ENCODE measurements around the gene TLE4.
A peak's percentile ranks its signal among the peaks of the same experiment; 100 is the strongest.

TLE4 gene

DNA sequence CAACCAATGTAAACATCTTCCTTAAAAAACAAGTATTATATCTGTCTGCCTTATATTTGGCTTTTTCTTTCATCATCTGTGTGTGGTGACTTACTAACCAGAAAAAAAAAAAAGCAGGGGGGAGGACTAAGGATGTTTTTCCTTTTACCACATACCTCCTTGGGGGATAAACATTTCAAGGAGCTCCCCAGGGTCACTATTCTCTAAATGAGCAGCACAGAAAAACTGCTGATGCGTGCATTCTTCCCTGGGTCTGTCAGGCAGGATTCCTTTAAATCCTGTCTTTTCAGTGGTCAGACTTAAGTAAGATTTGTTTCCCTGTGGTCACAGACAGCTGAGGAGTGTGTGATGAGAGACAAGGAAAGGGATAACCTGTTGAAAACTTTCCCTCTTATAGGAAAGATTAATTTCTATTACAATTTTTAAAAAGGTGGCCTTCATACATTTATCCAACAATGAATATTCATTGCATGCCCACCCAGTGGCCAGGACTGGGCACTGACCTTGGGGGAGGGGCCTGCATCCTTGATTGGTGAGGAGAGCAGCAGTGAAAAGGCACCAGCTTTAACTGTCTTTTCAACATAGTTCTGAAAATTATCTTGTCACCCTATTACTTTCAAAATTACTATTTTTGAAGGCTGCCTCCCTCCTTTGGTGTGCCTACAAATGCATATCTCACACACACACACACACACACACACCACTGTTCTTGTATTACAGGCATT lies 123.1 kb downstream of the TLE4 start:
- no peak for DNase-seq

DNA sequence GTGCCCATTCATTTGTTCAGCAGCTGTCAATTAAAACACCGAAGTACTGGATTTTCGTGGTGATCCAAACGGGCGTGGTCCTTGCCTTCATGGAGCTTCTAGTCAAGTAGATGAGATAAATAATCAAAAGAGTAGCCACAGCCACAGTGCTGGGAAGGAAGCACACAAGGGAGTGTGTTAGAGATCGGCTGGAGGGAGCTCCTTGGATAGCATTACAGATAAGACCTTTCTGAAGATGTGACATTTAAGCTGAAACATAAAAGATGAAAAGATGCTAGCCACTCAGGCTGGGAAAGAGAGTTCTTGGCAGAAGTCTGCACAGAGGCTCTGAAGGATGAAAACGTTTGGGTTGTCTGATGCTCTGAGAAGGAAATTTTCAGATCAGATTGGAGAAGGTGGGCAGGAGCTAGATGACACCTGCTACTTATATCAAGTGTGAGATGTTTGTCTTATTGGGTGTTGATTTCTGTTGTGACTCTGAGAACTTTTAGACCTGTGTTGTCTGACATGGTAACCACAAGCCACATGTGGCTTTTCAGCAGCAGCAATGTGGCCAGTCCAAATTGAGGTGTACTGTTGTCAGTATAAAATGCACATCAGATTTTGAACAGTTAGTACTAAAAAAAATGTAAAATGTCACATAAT lies 123.9 kb downstream of the TLE4 start:
- peak; percentile 31 for DNase-seq

- no peak for DNase-seq
Measured at GRCh38 chr9:79698967-79699366, 127.2 kb downstream of the TLE4 start.

DNA sequence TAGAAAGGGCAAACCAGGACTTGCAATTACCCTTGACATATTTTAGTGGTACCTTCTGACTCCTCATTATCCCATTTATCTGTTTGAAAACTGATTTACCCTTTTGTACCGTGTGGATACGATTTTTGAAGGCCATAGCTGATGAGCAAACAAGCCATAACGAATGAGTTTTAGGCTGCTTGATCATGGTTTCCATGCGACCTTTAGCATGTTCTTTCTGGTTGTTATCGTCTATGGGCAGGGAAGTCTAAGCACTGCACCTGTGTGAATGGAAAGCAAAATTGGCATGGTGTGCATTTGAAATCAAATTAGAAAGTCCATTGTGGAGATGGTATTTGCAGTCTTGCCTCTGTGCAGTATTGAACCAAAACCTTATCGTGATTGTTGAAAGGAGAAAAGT lies 127.7 kb downstream of the TLE4 start:
- DNase-seq, result no peak

- no peak for DNase-seq
Measured at GRCh38 chr9:79700607-79701360, 129.0 kb downstream of the TLE4 start.

DNA sequence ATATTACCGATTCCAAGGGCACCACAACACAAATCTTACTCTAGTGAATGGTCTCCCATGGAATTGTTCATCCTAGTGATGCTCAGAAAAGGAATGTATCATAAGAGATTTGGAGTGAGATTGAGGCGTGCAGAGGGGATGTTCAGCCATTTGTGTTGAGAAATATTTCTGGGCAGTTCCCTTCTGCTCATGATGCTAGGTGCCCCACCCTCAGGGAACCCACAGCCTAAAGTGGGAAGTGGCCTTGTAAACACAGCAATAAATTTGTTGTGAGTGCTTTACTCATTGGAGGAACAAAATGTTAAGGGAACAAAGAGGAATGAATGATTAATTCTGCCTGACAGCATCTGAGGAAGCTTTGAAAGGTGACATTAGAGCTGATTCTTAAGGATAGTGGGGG lies 129.9 kb downstream of the TLE4 start:
- DNase-seq, result peak; percentile 5

DNA sequence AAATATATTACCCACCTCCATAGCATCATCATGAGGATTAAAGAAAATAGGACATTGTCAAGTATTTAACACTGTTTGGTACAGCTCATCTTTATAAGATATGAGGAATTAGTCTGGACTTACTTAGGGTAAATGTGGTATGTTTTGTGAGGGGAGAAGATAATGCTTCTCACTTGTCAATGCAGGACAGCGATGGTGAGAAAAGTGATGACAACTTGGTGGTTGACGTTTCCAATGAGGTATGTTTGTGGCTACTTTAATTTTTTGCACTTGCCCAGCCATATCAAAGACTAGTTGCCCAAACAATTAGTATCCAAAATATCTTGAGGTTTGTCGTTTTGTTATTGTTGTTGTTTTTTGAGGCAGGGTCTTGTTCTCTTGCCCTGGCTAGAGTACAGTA lies 133.9 kb downstream of the TLE4 start:
- no peak for DNase-seq

DNA sequence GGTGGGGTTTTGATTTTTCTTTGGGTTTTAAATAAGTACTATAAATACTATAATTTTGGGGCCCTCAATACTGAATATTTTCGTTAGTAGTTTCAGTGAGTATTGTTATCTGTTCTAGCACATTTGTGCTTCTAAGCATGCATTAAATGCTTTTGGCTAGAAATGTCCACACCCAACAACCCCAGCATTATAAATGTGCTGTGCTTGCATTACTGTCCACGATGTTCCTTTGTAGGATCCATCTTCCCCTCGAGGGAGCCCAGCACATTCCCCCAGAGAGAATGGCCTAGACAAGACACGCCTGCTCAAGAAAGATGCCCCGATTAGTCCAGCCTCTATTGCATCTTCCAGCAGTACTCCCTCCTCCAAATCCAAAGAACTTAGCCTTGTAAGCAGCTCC lies 134.7 kb downstream of the TLE4 start:
- DNase-seq, result no peak

GRCh38 chr9:79707589-79707988 lies 135.8 kb downstream of the TLE4 start:
- no peak for DNase-seq

- no peak for DNase-seq
Measured at GRCh38 chr9:79708541-79708940, 136.8 kb downstream of the TLE4 start.

GRCh38 chr9:79709743-79710674 lies 138.2 kb downstream of the TLE4 start:
- no peak for DNase-seq

DNA sequence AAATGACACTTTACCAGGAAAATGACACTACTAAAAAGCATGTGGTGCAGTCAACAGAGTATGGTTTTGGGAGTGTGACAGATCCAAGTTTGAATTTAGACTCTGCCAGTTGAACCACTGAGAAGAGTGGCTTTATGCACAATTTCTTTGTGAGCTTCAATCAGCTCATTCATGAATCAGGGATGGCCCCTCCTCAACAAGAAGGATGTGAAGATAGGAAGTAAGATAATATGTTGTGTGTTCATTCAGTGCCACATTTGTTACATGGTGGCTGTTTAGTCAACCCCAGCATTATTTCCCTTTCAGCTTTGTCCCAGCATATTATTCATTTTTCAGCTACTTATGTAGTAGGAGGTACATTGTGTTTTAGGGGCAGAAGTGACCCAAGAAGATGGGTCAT lies 140.1 kb downstream of the TLE4 start:
- DNase-seq, result no peak

GRCh38 chr9:79719021-79719420 lies 147.3 kb downstream of the TLE4 start:
- DNase-seq, result no peak

DNA sequence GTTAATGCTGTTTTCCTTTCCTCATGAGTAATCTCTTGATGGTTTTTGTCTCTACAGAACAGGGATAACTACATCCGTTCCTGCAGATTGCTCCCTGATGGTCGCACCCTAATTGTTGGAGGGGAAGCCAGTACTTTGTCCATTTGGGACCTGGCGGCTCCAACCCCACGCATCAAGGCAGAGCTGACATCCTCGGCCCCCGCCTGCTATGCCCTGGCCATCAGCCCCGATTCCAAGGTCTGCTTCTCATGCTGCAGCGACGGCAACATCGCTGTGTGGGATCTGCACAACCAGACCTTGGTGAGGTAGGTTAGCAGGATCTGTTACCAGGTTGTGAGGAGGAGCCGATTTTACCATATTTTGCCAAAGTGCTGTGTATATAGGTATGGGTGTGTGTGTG lies 148.2 kb downstream of the TLE4 start:
- DNase-seq, result no peak

DNA sequence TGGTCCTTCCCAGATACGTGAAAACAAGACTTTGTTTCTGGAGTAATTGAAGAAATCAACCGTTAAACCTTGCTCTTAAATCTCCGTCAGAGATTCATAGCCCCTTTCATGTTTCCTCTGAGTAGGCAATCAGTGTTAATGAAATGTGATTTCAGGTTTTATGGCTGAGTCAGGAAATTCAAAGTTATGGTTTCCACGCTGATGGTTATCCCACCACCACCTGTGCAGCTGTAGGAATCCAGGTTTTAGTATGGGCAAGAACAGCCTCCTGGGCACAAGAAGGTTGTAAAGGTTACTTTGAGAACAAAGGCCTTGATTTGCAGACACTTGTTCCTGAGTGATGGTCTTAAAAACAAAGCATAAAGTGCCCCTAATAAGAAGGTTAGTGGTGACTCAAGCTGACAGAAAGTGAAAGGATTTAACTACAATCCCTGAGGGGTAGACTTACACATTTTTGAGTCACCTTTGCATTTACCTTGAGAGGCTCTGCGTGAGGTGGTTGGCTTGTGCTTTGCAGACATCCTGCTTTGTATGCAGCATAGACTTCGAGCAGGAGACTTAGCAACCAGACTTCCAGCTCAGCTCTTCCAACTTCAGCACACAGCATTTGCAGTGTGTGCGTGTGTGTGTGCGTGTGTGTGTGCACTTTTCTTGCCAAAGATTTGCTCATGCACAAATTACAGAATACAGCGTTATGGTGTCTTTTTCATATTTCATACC lies 159.6 kb downstream of the TLE4 start:
- no peak for DNase-seq

DNA sequence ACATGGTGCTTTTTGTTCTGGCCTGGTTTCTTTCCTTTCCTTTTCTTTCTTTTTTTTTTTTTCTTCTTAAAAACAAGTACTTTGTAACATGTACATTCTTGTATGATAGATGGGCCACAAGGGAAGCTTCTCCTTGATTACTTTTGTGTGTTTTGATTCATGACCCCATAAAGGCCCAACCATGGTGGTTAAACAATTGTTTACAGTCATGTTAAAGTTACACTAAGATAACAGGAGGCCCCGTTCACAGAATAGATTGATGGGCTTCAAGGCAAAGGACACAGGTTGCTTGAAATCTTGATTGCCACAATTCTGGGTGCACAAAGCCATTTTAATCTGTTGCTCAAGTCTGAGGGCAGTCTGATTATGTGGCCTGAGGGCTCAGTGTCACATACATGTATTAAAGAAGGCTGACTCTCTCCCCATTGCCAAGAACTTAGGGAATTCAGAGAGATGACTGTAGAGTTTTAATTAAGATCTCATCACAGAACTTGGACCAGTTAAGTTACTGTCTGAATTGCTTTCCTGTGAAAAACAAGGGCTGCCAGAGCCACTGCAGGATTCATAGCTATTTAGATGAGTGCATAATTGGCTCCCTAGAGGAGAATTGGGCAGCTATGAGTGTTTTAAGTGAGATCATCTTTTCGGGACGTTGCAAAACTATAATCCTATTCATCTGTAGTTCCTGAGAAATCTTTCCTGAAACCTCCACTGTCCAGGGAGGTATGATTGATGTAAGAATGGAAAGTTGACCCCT lies 163.4 kb downstream of the TLE4 start:
- DNase-seq, result no peak

DNA sequence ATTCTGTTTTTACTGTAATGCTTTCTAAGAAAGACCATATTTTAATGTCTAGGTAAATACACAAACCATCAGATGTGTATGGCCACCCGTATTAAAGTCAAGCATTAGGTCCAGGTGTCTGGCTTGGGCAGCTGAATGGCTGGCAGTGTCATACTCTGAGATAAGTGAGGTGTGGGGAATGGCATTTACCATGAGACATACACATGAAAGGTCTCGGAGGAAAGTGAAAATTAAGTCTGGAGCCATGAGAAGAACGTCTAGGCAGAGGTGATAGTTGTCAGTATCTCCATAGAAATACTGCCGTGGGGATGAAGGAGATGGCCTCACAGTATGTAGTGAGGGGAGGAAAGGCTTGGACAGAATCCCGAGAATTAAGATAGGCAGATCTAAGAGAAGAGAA lies 164.3 kb downstream of the TLE4 start:
- no peak for DNase-seq

GRCh38 chr9:79741381-79741780 lies 169.6 kb downstream of the TLE4 start:
- no peak for DNase-seq

- no peak for DNase-seq
Measured at GRCh38 chr9:79742110-79742721, 170.5 kb downstream of the TLE4 start.

GRCh38 chr9:79744521-79744920 lies 172.8 kb downstream of the TLE4 start:
- DNase-seq, result no peak

GRCh38 chr9:79745752-79746336 lies 174.1 kb downstream of the TLE4 start:
- no peak for DNase-seq
